ENCODE measurements around the gene SPATA25. TPM values are rescaled to one million over a fixed set of nuclear protein-coding genes. Genes with fewer than 3 reads are reported as not detected.

SPATA25 gene
- total RNA-seq, 3 donors from 2014 or later (not counting 1 experiment from before 2014, with no cell fraction given): 1.2 TPM; not detected in 2

DNA sequence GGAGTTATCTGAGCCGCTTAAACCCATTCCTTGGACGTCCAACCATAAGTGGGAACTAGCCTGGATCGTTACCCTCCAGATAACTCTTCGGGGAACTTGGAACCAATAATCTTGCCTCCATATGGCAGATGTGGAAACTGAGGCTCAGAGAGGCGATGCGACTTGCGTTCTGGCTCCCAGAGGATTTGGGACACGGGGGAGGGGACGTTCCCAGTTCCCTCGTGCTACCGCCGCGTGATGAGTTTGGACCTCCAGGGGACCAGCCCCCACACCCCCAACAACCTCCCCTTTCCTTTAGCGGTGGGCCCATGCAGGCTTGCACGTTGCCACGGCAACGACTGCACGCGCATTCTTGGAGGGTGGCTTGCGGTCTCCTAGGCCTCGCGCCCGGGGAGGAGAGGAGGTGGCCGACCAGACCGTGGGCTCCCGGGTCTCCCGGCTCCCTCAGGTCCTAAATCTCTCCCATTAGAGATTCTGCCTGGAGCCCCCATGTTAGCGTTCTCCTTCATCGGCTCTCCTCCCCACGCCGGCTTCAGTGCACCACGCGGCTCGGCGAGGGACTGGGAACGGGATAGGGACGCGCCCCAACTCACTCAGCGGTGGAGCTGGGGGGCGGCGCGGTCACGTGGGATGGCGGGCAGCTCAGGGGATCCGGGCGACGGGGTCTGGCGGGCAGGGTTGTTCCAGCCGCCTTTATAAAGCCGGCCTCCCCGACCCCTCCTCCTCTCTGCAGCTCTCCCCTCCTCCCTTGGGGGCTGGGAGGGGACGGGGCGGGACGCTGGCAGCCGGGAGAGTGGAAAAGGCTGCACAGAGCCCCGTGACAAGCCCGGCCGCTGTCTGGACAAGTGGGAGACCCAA lies 24.3 kb upstream of the SPATA25 start, which contains the start of gene PLTP:
PLTP (minus strand) TSS at position 670 of the 858 bp plus-strand sequence. CDS start 703 bp downstream, outside the sequence.
- peak within 1 kb of the TSS; percentile 41 for H3K4me3 ChIP-seq (ENCODE audit: low read length)
- intact Hi-C loops (cut with micrococcal nuclease): loop anchor here (1.0 to 2.0 kb wide), 2 partner anchors 21 to 60 kb away; partner anchors contain the start of genes CTSA and NEURL2
- Mint-ChIP-seq H3K4me1 (peaks cover 9 to 16% of the 10 kb centered on the region in 2 donors), H3K9me3 (no peaks in the 10 kb centered on the region), H3K36me3 (no peaks in the 10 kb centered on the region), H3K27ac (peak within 1 kb of the TSS; percentile 73 to 88), H3K27me3 (ENCODE audit: low read depth in 2 of 2) (peaks cover 5 to 10% of the 10 kb centered on the region in 2 donors), H3K4me3 (peak within 1 kb of the TSS; percentile 75)
- no peak within 1 kb of the TSS for H3K27ac ChIP-seq (ENCODE audit: low read length)
- TF ChIP-seq, protein P1, sequence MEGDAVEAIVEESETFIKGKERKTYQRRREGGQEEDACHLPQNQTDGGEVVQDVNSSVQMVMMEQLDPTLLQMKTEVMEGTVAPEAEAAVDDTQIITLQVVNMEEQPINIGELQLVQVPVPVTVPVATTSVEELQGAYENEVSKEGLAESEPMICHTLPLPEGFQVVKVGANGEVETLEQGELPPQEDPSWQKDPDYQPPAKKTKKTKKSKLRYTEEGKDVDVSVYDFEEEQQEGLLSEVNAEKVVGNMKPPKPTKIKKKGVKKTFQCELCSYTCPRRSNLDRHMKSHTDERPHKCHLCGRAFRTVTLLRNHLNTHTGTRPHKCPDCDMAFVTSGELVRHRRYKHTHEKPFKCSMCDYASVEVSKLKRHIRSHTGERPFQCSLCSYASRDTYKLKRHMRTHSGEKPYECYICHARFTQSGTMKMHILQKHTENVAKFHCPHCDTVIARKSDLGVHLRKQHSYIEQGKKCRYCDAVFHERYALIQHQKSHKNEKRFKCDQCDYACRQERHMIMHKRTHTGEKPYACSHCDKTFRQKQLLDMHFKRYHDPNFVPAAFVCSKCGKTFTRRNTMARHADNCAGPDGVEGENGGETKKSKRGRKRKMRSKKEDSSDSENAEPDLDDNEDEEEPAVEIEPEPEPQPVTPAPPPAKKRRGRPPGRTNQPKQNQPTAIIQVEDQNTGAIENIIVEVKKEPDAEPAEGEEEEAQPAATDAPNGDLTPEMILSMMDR (IDR thresholded peaks at IDR 0.05): no peak
- H3K4me1 ChIP-seq (ENCODE audit: control insufficient read depth, insufficient read depth, low read length): peaks cover 23% of the 10 kb centered on the region
- peaks cover 10% of the 10 kb centered on the region for H3K27me3 ChIP-seq (ENCODE audit: control insufficient read depth, insufficient read depth, low read length)
- peak; percentile 38 to 65 for DNase-seq
- no peaks in the 10 kb centered on the region for H3K9me3 ChIP-seq (ENCODE audit: control insufficient read depth, insufficient read depth, low read length)
- no peak for ATAC-seq
- H3K36me3 ChIP-seq (ENCODE audit: control insufficient read depth, insufficient read depth, low read length): no peaks in the 10 kb centered on the region
- WGBS (ENCODE audit: insufficient coverage): 2% methylated on average over 57 of the region's 58 CpGs

DNA sequence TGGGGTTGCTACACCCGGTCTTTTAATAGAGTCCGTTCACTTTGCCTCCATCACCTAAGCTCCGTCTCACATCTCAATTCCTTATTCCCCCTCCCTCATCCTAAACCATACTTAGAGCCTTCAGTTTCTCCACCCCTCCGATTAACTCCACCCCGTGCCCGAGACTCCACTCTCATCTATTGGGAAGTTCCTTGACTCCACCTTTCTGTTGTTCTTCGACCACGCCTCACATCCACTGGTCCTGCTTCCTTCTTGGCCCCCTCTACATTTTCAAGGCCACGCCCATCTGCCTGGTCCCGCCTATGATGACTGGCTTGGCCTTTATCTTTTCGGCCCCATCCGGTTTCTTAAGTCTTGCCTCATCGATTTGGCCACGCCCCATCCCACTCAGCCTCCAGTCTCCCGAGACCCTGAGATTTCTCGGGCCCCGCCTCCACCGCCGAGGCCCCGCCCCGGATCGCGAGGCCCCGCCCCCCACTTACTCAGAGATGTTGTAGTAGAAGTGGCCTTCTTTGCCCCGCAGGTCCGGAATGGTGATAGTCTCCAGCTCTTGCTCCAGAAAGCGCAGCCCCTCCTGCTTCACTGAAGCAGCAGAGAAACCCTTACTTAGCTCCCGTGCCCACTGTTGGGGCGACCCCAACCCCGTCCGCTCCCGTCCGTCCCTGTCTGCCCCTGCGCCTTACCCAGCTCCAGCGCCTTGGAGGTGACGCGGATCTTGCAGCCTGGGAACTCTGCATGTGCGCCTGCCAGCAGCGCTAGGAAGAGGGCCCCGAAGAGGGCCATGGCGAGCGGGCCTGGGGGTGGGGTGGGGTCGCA lies 23.5 kb upstream of the SPATA25 start:
- peaks cover 9 to 16% of the 10 kb centered on the region in 2 donors for H3K4me1 Mint-ChIP-seq
- H3K36me3 Mint-ChIP-seq: no peaks in the 10 kb centered on the region
- H3K4me3 Mint-ChIP-seq: peak overlapping the region; percentile 75
- ATAC-seq: peak; percentile 93 to 97 (median 94)
- H3K36me3 ChIP-seq (ENCODE audit: control insufficient read depth, insufficient read depth, low read length): no peaks in the 10 kb centered on the region
- DNase-seq: peak; percentile 89 to 96
- H3K9me3 Mint-ChIP-seq: no peaks in the 10 kb centered on the region
- H3K27ac ChIP-seq (ENCODE audit: low read length): peak overlapping the region; percentile 26
- no peaks in the 10 kb centered on the region for H3K9me3 ChIP-seq (ENCODE audit: control insufficient read depth, insufficient read depth, low read length)
- H3K27me3 ChIP-seq (ENCODE audit: control insufficient read depth, insufficient read depth, low read length): peaks cover 10% of the 10 kb centered on the region
- H3K27ac Mint-ChIP-seq: peak overlapping the region; percentile 73 to 88
- TF ChIP-seq, protein P1 (IDR thresholded peaks at IDR 0.05): no peak
- intact Hi-C loops (cut with micrococcal nuclease): loop anchor here (1.0 to 2.0 kb wide), 3 partner anchors 20 to 60 kb away; partner anchors contain the start of genes CTSA, NEURL2 and ZSWIM1
- H3K4me1 ChIP-seq (ENCODE audit: control insufficient read depth, insufficient read depth, low read length): peaks cover 23% of the 10 kb centered on the region
- WGBS (ENCODE audit: insufficient coverage): 3% methylated on average over 43 of the region's 43 CpGs
- H3K27me3 Mint-ChIP-seq (ENCODE audit: low read depth in 2 of 2): peaks cover 3% of the 10 kb centered on the region in 2 donors
- peak overlapping the region; percentile 41 for H3K4me3 ChIP-seq (ENCODE audit: low read length)

DNA sequence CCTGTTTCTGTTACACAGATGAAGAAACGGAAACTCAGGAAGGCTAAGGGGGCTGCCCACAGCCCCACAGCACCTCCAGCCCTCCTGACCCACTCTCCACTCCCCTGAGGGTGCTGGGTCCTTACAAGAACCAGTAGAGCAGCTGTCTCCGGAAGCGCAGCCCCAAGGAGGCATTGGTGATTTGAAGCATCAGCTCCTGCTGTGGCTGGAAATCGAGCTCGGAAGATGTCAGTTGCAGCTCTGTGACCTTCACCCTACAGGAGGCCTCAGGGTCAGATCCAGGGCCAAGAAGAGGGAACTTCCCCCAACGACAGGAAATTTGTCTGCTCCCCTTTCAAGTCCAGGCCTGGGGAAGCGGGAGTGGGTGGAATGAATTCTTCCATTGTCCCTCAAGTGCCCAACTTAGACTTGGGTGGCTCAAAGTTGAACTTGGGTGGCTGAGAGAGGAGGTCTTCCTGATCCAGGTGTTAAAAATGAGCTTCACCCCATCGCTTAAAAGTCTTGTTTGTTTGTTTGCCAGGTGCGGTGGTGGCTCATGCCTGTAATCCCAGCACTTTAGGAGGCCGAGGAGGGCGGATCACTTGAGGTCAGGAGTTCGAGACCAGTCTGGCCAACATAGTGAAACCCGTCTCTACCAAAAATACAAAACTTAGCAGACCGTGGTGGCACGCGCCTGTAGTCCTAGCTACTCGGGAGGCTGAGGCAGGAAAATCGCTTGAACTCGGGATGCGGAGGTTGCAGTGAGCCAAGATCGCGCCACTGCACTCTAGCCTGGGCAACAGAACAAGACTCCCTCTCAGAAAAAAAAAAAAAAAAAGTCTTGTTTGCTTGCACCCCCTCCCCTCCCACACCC lies 22.6 kb upstream of the SPATA25 start:
- intact Hi-C loops (cut with micrococcal nuclease): loop anchor here (1.0 to 2.0 kb wide), 2 partner anchors 19 to 29 kb away; partner anchors contain the start of genes CTSA, NEURL2 and ZSWIM1

More for the DNA sequence above, 22.6 kb upstream of the SPATA25 start:
- H3K36me3 ChIP-seq (ENCODE audit: control insufficient read depth, insufficient read depth, low read length): no peaks in the 10 kb centered on the region
- H3K4me3 ChIP-seq (ENCODE audit: low read length): no peak overlapping the region
- H3K27me3 ChIP-seq (ENCODE audit: control insufficient read depth, insufficient read depth, low read length): peaks cover 10% of the 10 kb centered on the region
- no peaks in the 10 kb centered on the region for H3K9me3 ChIP-seq (ENCODE audit: control insufficient read depth, insufficient read depth, low read length)
- Mint-ChIP-seq H3K36me3 (no peaks in the 10 kb centered on the region), H3K9me3 (no peaks in the 10 kb centered on the region), H3K27me3 (ENCODE audit: low read depth in 2 of 2) (peaks cover 0 to 3% of the 10 kb centered on the region in 2 donors), H3K27ac (peak overlapping the region; percentile 73 to 88), H3K4me3 (peak overlapping the region; percentile 75), H3K4me1 (peaks cover 9 to 16% of the 10 kb centered on the region in 2 donors)
- TF ChIP-seq, protein P1 (IDR thresholded peaks at IDR 0.05): no peak
- H3K4me1 ChIP-seq (ENCODE audit: control insufficient read depth, insufficient read depth, low read length): peaks cover 23% of the 10 kb centered on the region
- ATAC-seq (no peak), DNase-seq (no peak)
- 91% methylated on average over 22 of the region's 22 CpGs for WGBS (ENCODE audit: insufficient coverage)
- H3K27ac ChIP-seq (ENCODE audit: low read length): peak overlapping the region; percentile 26
